GM23248 (cell line): ENCODE measurements around the gene PTGES2. TPM values are rescaled to one million over a fixed set of nuclear protein-coding genes. Genes with fewer than 3 reads are reported as not detected.
A peak's percentile ranks its signal among the peaks of the same experiment; 100 is the strongest.

ENCODE experiments used
- DNase-seq: peaks from one replicate; pipeline ENCODE4 v3.0.0-alpha.2; 2015
- H2AFZ ChIP-seq: fragments of 200-600 bp; sonication (generic); 2 replicates; pipeline ENCODE4 v1.6.1; 2016; ENCODE audit warnings: antibody characterized with exemption
- H3F3A ChIP-seq: fragments of 200-600 bp; sonication (generic); 2 replicates; pipeline ENCODE4 v1.6.1; 2016; ENCODE audit warnings: mild to moderate bottlenecking, antibody characterized with exemption, mixed run types; ENCODE audit not compliant: insufficient read depth
- H3K27ac ChIP-seq: fragments of 200-600 bp; sonication (generic); 2 replicates; pipeline ENCODE4 v1.5.1; 2016; ENCODE audit warnings: mild to moderate bottlenecking
- H3K27me3 ChIP-seq: fragments of 200-600 bp; sonication (generic); replicated peaks from 2 replicates; pipeline ENCODE4 v1.6.1; 2016; ENCODE audit warnings: mild to moderate bottlenecking; ENCODE audit not compliant: insufficient read depth
- H3K36me3 ChIP-seq: fragments of 200-600 bp; sonication (generic); 2 replicates; pipeline ENCODE4 v1.6.1; 2016; ENCODE audit warnings: low read depth, mild to moderate bottlenecking
- H3K4me1 ChIP-seq: fragments of 200-600 bp; sonication (generic); 2 replicates; pipeline ENCODE4 v1.6.1; 2016; ENCODE audit warnings: mild to moderate bottlenecking; ENCODE audit not compliant: insufficient read depth
- H3K4me2 ChIP-seq: fragments of 200-600 bp; sonication (generic); one replicate; pipeline ENCODE4 v1.6.1; 2016; ENCODE audit warnings: mild to moderate bottlenecking; ENCODE audit not compliant: unreplicated experiment
- H3K4me3 ChIP-seq: fragments of 200-600 bp; sonication (generic); 2 replicates; pipeline ENCODE4 v1.5.1; 2016; ENCODE audit warnings: mild to moderate bottlenecking
- H3K79me2 ChIP-seq: fragments of 200-600 bp; sonication (generic); 2 replicates; pipeline ENCODE4 v1.6.1; 2016; ENCODE audit warnings: mild to moderate bottlenecking; ENCODE audit not compliant: insufficient read depth
- H3K9ac ChIP-seq: fragments of 200-600 bp; sonication (generic); 2 replicates; pipeline ENCODE4 v1.6.1; 2016; ENCODE audit warnings: mild to moderate bottlenecking
- H3K9me2 ChIP-seq: fragments of 200-600 bp; sonication (generic); 2 replicates; pipeline ENCODE4 v1.6.1; 2016; ENCODE audit warnings: mixed run types, mild to moderate bottlenecking, moderate library complexity; ENCODE audit not compliant: insufficient read depth
- H3K9me3 ChIP-seq: fragments of 200-600 bp; sonication (generic); one replicate; pipeline ENCODE4 v1.6.1; 2017; ENCODE audit warnings: low read depth
- H4K20me1 ChIP-seq: fragments of 200-600 bp; sonication (generic); 2 replicates; pipeline ENCODE4 v1.6.0; 2016; ENCODE audit not compliant: insufficient read depth
- EZH2 ChIP-seq: fragments of 200-600 bp; sonication (generic); IDR thresholded peaks from 2 replicates; pipeline ENCODE4 v1.6.1; 2018; ENCODE audit warnings: antibody characterized with exemption, mild to moderate bottlenecking; ENCODE audit not compliant: insufficient read depth, poor library complexity, severe bottlenecking
- EZH2phosphoT487 ChIP-seq: fragments of 200-600 bp; sonication (generic); IDR thresholded peaks from 2 replicates; pipeline ENCODE4 v1.6.1; 2018; ENCODE audit warnings: antibody characterized with exemption, moderate library complexity, mild to moderate bottlenecking, low read depth; ENCODE audit not compliant: insufficient read depth
- WGBS, 2 experiments: methylation state at CpG; one replicate each; pipeline ENCODE4 v1.1.6; 2015 to 2017; ENCODE audit warnings: low lambda C conversion rate in 2 of 2, low coverage in 1 of 2; ENCODE audit errors: missing lambda C conversion rate in 2 of 2; 5-methylcytosine and 5-hydroxymethylcytosine counted together
- in situ Hi-C: fragments of 300-500 bp; cut with MboI; formaldehyde crosslinking; loops from 2 replicates; pipeline ENCODE4 v1.15.0; 2020
- polyA plus RNA-seq: library from polyadenylated mRNA; unstranded; fragments of >200 nt; fragmentation: Nextera tagmentation; extraction: Ambion mirVana; gene quantifications from 2 replicates; pipeline ENCODE4 v1.2.1, GENCODE V29; 2016
- total RNA-seq: library from RNA; depleted of rRNA; stranded (reverse); fragments of >200 nt; shearing (Covaris generic); gene quantifications from 2 replicates; pipeline ENCODE4 v1.2.3, GENCODE V29; 2014

PTGES2 gene
- total and polyA plus RNA-seq, 2 experiments from 2014 or later, result 63.3 to 68.6 TPM

DNA sequence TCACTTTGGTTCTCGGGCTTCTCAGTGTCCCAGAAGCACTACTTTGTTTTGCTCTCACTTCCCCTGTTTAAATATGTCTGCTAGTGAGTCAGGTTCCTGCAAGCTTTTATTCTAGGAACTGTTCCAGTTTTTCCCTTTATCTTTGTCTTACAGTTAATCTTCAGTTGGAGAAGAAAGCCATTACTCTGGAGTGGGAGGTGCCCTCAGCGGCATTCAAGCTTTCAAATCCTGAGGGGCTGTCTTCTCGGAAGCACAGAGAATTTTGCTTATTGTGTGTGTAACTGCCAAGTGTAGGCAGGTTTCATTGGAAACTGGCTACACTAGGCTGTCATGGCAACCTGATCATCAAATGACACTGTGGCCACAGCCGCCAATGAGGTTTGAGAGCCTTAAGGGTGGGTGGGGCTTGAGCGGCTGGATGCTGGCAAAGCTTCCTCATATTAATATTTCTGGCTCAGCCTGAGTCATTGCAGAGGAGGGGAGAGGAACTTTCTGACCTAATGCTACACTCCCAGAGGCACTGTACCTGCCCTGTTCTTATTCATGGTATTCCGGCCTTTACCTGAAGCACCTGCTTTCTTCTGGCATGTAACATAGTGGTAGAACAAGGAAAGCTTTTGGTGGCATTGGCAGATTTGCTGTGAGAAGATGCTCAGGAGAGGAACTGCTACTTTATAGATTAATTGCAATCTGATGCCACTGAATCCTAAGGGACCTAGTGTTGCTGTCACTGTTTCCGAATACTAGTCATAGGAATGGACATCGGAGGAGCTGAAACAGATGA lies 33.2 kb downstream of the PTGES2 start:
- DNase-seq, result peak; percentile 99
- Histone ChIP-seq H3K79me2 (peaks cover 77% of the 10 kb centered on the region), H3K27ac (peak overlapping the region; percentile 98), H3K9ac (peak overlapping the region; percentile 84), H3K36me3 (no peaks in the 10 kb centered on the region), H3K27me3 (no peaks in the 10 kb centered on the region), H3K4me1 (peaks cover 38% of the 10 kb centered on the region), H3K9me3 (no peaks in the 10 kb centered on the region), H2AFZ (peak overlapping the region; percentile 57), H3K4me3 (peak overlapping the region; percentile 62), H3K4me2 (peak overlapping the region; percentile 77), H3F3A (peaks cover 38% of the 10 kb centered on the region), H4K20me1 (no peaks in the 10 kb centered on the region), H3K9me2 (no peaks in the 10 kb centered on the region)
- in situ Hi-C loops, result no loop called here
- TF ChIP-seq EZH2 (no peak), EZH2phosphoT487 (no peak)
- WGBS, 2 experiments, result 2 to 4% methylated on average over 8 of the region's 8 CpGs

DNA sequence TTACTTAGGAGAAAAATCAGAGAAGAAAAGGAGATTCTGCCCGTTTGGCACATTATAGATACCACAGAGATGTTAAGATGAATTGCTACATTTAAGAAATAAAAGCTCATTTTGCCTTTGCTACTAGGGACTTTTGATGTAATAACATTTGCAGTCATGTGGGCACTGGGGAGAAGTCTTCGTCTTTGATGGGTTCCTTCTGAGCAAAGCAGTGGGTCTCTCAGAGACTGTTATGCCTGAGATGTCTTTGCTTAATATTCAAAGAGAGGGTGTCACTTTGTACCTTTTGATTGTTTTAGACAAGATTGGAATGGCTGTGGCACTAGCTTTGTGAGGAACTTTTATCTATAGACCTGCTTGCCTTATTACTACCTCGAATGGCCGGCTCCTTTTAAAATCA lies 34.5 kb downstream of the PTGES2 start:
- Histone ChIP-seq H3K79me2 (peaks cover 90% of the 10 kb centered on the region), H3K9me3 (no peaks in the 10 kb centered on the region), H3F3A (peaks cover 36% of the 10 kb centered on the region), H3K4me3 (no peak overlapping the region), H3K4me2 (peak overlapping the region; percentile 77), H2AFZ (no peak overlapping the region), H3K4me1 (peaks cover 34% of the 10 kb centered on the region), H3K9ac (peak overlapping the region; percentile 84), H3K27ac (peak overlapping the region; percentile 98), H4K20me1 (no peaks in the 10 kb centered on the region), H3K36me3 (no peaks in the 10 kb centered on the region), H3K9me2 (no peaks in the 10 kb centered on the region), H3K27me3 (no peaks in the 10 kb centered on the region)
- WGBS, 2 experiments, result 65 to 75% methylated on average over 4 of the region's 4 CpGs
- in situ Hi-C loops, result no loop called here
- no peak for DNase-seq
- TF ChIP-seq EZH2phosphoT487 (no peak), EZH2 (no peak)

DNA sequence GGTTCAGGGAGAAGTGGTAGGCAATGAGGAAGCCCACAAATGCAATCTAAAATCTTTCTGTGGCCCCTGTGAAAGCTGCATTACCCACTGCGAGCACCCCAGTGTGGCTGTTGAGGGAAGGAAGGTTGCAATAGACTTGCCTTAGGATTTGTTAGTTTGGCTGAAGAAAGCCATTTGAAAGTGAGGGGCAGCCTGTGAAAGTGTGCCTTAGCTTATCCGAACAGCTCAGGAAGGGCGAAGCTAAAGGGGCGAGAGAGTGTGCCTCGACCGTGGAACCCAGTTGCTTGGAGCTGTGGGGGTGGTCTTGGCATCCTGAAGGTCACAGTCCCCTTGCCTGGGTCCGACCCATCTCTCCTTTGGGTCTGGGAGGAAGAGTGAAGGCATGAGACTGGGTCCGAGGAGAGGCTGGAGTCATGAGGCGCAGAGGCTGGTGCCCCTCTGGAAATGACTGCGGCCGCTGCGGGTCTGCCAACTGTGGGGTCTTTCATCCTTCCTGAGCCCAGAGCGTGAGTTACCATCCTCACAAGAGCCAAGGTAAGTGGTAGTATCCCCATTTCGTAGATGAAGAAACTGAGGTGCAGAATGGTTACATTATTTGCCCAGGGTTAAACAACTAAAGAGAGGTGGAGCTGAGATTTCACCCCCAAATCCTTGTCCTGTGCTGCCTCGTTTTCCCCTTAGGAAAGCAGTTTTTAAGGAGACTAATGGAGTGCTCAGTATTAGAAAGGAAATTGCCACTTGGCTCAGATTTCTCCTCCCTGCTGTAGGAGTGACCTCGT lies 35.1 kb downstream of the PTGES2 start:
- H3K4me1 ChIP-seq, result peaks cover 28% of the 10 kb centered on the region
- H3K27me3 ChIP-seq, result no peaks in the 10 kb centered on the region
- no peak overlapping the region for H2AFZ ChIP-seq
- H3K4me2 ChIP-seq, result no peak overlapping the region
- H4K20me1 ChIP-seq, result no peaks in the 10 kb centered on the region
- DNase-seq, result no peak
- TF ChIP-seq EZH2phosphoT487 (no peak), EZH2 (no peak)
- 88 to 89% methylated on average over 12 to 16 of the region's 16 CpGs for WGBS, 2 experiments
- H3F3A ChIP-seq, result peaks cover 30% of the 10 kb centered on the region
- H3K9me3 ChIP-seq, result no peaks in the 10 kb centered on the region
- peaks cover 90% of the 10 kb centered on the region for H3K79me2 ChIP-seq
- H3K4me3 ChIP-seq, result no peak overlapping the region
- in situ Hi-C loops, result no loop called here
- peak overlapping the region; percentile 84 for H3K9ac ChIP-seq
- no peaks in the 10 kb centered on the region for H3K36me3 ChIP-seq
- no peaks in the 10 kb centered on the region for H3K9me2 ChIP-seq
- peak overlapping the region; percentile 98 for H3K27ac ChIP-seq

DNA sequence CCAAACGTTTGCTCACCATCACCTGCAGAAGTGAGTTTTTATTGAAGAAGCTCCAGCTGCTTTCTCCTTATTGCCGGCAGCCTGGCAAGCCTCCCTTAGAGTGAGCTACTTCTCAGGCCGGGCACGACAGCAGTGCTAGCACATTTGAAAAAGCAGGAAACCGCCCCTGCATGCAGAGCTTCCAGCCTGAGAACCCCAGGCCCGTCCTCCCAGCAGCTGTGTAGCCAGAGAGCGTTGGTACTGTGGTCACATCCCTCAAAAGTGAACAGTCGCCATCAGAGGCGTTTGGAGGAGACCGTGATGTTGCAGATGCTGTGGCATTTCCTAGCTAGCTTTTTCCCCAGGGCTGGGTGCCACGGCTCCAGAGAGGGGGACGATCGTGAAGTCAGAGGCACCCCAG lies 36.0 kb downstream of the PTGES2 start:
- Histone ChIP-seq H3K27ac (peak overlapping the region; percentile 63), H3K4me2 (peak overlapping the region; percentile 49), H3F3A (peaks cover 28% of the 10 kb centered on the region), H3K9ac (peak overlapping the region; percentile 67), H3K9me3 (no peaks in the 10 kb centered on the region), H4K20me1 (no peaks in the 10 kb centered on the region), H3K9me2 (no peaks in the 10 kb centered on the region), H2AFZ (peak overlapping the region; percentile 63; the same call in 1 of the 2 replicates), H3K27me3 (no peaks in the 10 kb centered on the region), H3K4me3 (peak overlapping the region; percentile 49), H3K4me1 (peaks cover 27% of the 10 kb centered on the region), H3K36me3 (no peaks in the 10 kb centered on the region), H3K79me2 (peaks cover 90% of the 10 kb centered on the region)
- in situ Hi-C loops, result no loop called here
- TF ChIP-seq EZH2phosphoT487, result no peak
- no peak for TF ChIP-seq EZH2
- 50 to 54% methylated on average over 12 to 13 of the region's 13 CpGs for WGBS, 2 experiments
- DNase-seq, result peak; percentile 54
